ENCODE data around the gene OSBPL10. TPM values are rescaled to one million over a fixed set of nuclear protein-coding genes. Genes with fewer than 3 reads are reported as not detected.

Gene OSBPL10
- total RNA-seq, 4 donors from 2014 or later: 12.5 to 38.3 (median 22.7) TPM

GRCh38 chr3:31636694-31637442, 344.2 kb downstream of the OSBPL10 start:
- TF ChIP-seq POLR2AphosphoS5 (IDR thresholded peaks at IDR 0.05) (no peak), POLR2A (IDR thresholded peaks at IDR 0.05) (no peak), EP300 (IDR thresholded peaks at IDR 0.05) (no peak)
- TF ChIP-seq, protein P1, sequence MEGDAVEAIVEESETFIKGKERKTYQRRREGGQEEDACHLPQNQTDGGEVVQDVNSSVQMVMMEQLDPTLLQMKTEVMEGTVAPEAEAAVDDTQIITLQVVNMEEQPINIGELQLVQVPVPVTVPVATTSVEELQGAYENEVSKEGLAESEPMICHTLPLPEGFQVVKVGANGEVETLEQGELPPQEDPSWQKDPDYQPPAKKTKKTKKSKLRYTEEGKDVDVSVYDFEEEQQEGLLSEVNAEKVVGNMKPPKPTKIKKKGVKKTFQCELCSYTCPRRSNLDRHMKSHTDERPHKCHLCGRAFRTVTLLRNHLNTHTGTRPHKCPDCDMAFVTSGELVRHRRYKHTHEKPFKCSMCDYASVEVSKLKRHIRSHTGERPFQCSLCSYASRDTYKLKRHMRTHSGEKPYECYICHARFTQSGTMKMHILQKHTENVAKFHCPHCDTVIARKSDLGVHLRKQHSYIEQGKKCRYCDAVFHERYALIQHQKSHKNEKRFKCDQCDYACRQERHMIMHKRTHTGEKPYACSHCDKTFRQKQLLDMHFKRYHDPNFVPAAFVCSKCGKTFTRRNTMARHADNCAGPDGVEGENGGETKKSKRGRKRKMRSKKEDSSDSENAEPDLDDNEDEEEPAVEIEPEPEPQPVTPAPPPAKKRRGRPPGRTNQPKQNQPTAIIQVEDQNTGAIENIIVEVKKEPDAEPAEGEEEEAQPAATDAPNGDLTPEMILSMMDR (IDR thresholded peaks at IDR 0.05): no peak
- H3K4me3 ChIP-seq: no peak overlapping the region
- H3K27me3 ChIP-seq: no peaks in the 10 kb centered on the region
- H3K27ac ChIP-seq: no peak overlapping the region
- 47% methylated on average over 2 of the region's 2 CpGs for WGBS
- H3K4me1 ChIP-seq: peaks cover 10% of the 10 kb centered on the region
- DNase-seq (ENCODE audit: low spot score in 2 of 2): no peak
- H3K9me3 ChIP-seq: no peaks in the 10 kb centered on the region
- H3K36me3 ChIP-seq: peaks cover 9% of the 10 kb centered on the region

- no peak overlapping the region for H3K27ac ChIP-seq
- no peaks in the 10 kb centered on the region for H3K27me3 ChIP-seq
- H3K4me3 ChIP-seq: no peak overlapping the region
- no peak for DNase-seq (ENCODE audit: low spot score in 2 of 2)
- H3K4me1 ChIP-seq: peaks cover 10% of the 10 kb centered on the region
- peaks cover 14% of the 10 kb centered on the region for H3K36me3 ChIP-seq
- no peaks in the 10 kb centered on the region for H3K9me3 ChIP-seq
- TF ChIP-seq, protein P1 (IDR thresholded peaks at IDR 0.05): no peak
- 72% methylated on average over 4 of the region's 4 CpGs for WGBS
Measured at GRCh38 chr3:31636049-31636448, 345.0 kb downstream of the OSBPL10 start.

GRCh38 chr3:31635545-31635944, 345.5 kb downstream of the OSBPL10 start:
- Histone ChIP-seq H3K27ac (no peak overlapping the region), H3K36me3 (peaks cover 19% of the 10 kb centered on the region)

GRCh38 chr3:31634476-31634875, 346.6 kb downstream of the OSBPL10 start:
- Histone ChIP-seq H3K36me3 (peaks cover 25% of the 10 kb centered on the region), H3K9me3 (no peaks in the 10 kb centered on the region), H3K27ac (no peak overlapping the region), H3K4me3 (no peak overlapping the region), H3K4me1 (peaks cover 10% of the 10 kb centered on the region), H3K27me3 (no peaks in the 10 kb centered on the region)
- TF ChIP-seq EP300 (IDR thresholded peaks at IDR 0.05) (no peak), POLR2AphosphoS5 (IDR thresholded peaks at IDR 0.05) (no peak)
- TF ChIP-seq, protein P1 (IDR thresholded peaks at IDR 0.05): no peak
- WGBS: 12% methylated on average over 2 of the region's 2 CpGs
- DNase-seq (ENCODE audit: low spot score in 2 of 2): no peak

More at GRCh38 chr3:31635545-31635944, 345.5 kb downstream of the OSBPL10 start:
- Histone ChIP-seq H3K9me3 (no peaks in the 10 kb centered on the region), H3K4me1 (peaks cover 10% of the 10 kb centered on the region), H3K4me3 (no peak overlapping the region), H3K27me3 (no peaks in the 10 kb centered on the region)
- WGBS: 16% methylated on average over 1 of the region's 1 CpG
- TF ChIP-seq, protein P1 (IDR thresholded peaks at IDR 0.05): no peak
- no peak for TF ChIP-seq POLR2A (IDR thresholded peaks at IDR 0.05)
- TF ChIP-seq EP300 (IDR thresholded peaks at IDR 0.05): no peak
- TF ChIP-seq POLR2AphosphoS5 (IDR thresholded peaks at IDR 0.05): no peak
- DNase-seq (ENCODE audit: low spot score in 2 of 2): no peak

DNA sequence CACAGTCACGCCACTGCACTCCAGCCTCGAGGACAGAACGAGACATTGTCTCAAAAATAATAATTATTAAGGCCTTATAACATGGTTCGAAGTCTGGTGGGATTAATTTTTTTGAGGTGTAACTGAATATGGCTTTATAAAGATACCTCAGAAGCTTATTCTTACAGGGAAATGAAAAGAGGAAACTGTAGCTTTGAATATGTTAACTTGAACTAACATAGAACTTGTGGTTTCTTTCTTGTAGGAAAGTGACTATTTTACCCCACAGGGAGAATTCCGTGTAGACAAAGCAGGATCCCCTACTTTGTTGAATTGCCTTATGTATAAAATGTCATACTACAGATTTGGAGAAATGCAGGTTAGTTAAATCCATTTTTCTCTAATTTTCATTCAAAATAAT, 352.0 kb downstream of the OSBPL10 start:
- no peaks in the 10 kb centered on the region for H3K9me3 ChIP-seq

More for the DNA sequence above, 352.0 kb downstream of the OSBPL10 start:
- Histone ChIP-seq H3K27me3 (no peaks in the 10 kb centered on the region), H3K36me3 (peaks cover 54% of the 10 kb centered on the region), H3K27ac (no peak overlapping the region), H3K4me3 (no peak overlapping the region), H3K4me1 (no peaks in the 10 kb centered on the region)
- TF ChIP-seq EP300 (IDR thresholded peaks at IDR 0.05): no peak
- WGBS: 88% methylated on average over 5 of the region's 5 CpGs
- DNase-seq (ENCODE audit: low spot score in 2 of 2): no peak
